ENCODE measurements around the gene LILRA2. TPM values are rescaled to one million over a fixed set of nuclear protein-coding genes. Genes with fewer than 3 reads are reported as not detected.

Gene LILRA2
- total and polyA plus RNA-seq, 2 of the 13 experiments (the other 11 are each of a cell fraction or from before 2014, with no cell fraction given) = 0.53 TPM; not detected in 1

- H3K4me3 ChIP-seq (replicated peaks in 1 of 3; ENCODE audit: insufficient read depth in 1 of 3, low read depth in 2 of 3, low read length in 3 of 3) = no peak overlapping the region
- DNase-seq (ENCODE audit: low spot score) (no peak), FAIRE-seq (no peak), ATAC-seq (no peak)
- in situ Hi-C loops (cut with HindIII; ENCODE audit: extremely low pct_ligation_motif_present, low pct_unique_long_range_greater_than_20kb) = no loop called here
- H4K20me1 ChIP-seq (ENCODE audit: insufficient read depth, low read length) = no peaks in the 10 kb centered on the region
- no peak overlapping the region for H2AFZ ChIP-seq (ENCODE audit: low read length)
- H3K9me3 ChIP-seq (ENCODE audit: low read length) = no peaks in the 10 kb centered on the region
- WGBS (ENCODE audit: low lambda C conversion rate) = 20% methylated on average over 3 of the region's 7 CpGs
- H3K27ac ChIP-seq (ENCODE audit: extremely low read length, insufficient read depth, low read length) = no peak overlapping the region
- no peak overlapping the region for H3K4me2 ChIP-seq (ENCODE audit: low read depth, low read length)
- H3K4me1 ChIP-seq (ENCODE audit: insufficient read depth, low read length) = no peaks in the 10 kb centered on the region
- ChIA-PET POLR2A (no interaction called here), CTCF (ENCODE audit: low intra/inter-chr PET ratio, low total read pairs) (no interaction called here)
- peaks cover 0 to 12% of the 10 kb centered on the region in 2 experiments; a peak in 1 of 5 replicates for H3K27me3 ChIP-seq (ENCODE audit: control insufficient read depth in 1 of 2, insufficient read depth in 2 of 2, low read length in 2 of 2)
- H3K79me2 ChIP-seq (ENCODE audit: insufficient read depth, low read length) = no peaks in the 10 kb centered on the region
- no peaks in the 10 kb centered on the region for H3K36me3 ChIP-seq (replicated peaks in 1 of 2; ENCODE audit: control insufficient read depth in 1 of 2, insufficient read depth in 2 of 2, low read length in 2 of 2)
- no TSS peak for BruUV-seq (replicated peaks)
- H3K9ac ChIP-seq (ENCODE audit: insufficient read depth, low read depth, low read length) = no peak overlapping the region
- intact Hi-C loops (cut with micrococcal nuclease; ENCODE audit: unreplicated experiment) = no loop called here
- TF ChIP-seq ZNF629 (CRISPR knock-in tag; conservative IDR thresholded peaks at IDR 0.05) = no peak
- TF ChIP-seq RERE (CRISPR knock-in tag; IDR thresholded peaks at IDR 0.05; ENCODE audit: low read depth) = no peak
- TF ChIP-seq ZNF446 (CRISPR knock-in tag; IDR thresholded peaks at IDR 0.05) = no peak
- TF ChIP-seq ZNF503 (CRISPR knock-in tag; IDR thresholded peaks at IDR 0.05) = no peak
- no peak for TF ChIP-seq GPBP1L1 (CRISPR knock-in tag; IDR thresholded peaks at IDR 0.05)
- TF ChIP-seq CCDC6 (CRISPR knock-in tag; IDR thresholded peaks at IDR 0.05) = no peak
- no peak for TF ChIP-seq CEBPZ (IDR thresholded peaks at IDR 0.05; ENCODE audit: low read length)
- TF ChIP-seq FOXP1 (IDR thresholded peaks at IDR 0.05) = no peak
- no peak for TF ChIP-seq FOXP1 (CRISPR knock-in tag; IDR thresholded peaks at IDR 0.05)
- no peak for TF ChIP-seq ZNF562 (CRISPR knock-in tag; IDR thresholded peaks at IDR 0.05; ENCODE audit: borderline replicate concordance)
- no peak for TF ChIP-seq ZBTB14 (CRISPR knock-in tag; IDR thresholded peaks at IDR 0.05)
Measured at GRCh38 chr19:54608205-54608604, 34.6 kb downstream of the LILRA2 start.
